HepG2 (cell line): ENCODE data around the gene PSMD8. TPM values are rescaled to one million over a fixed set of nuclear protein-coding genes. Genes with fewer than 3 reads are reported as not detected.

Experiments
- DR1 ChIP-seq: sonication (generic); formaldehyde crosslinking; IDR thresholded peaks from 2 replicates; pipeline ENCODE4 v1.8.0; 2021; ENCODE audit warnings: mild to moderate bottlenecking, missing genetic modification reagents, inconsistent platforms
- ESRRA ChIP-seq: sonication (generic); formaldehyde crosslinking; IDR thresholded peaks from 2 replicates; pipeline ENCODE4 v1.5.1; 2020; ENCODE audit warnings: mild to moderate bottlenecking, low read depth, missing genetic modification reagents
- EZH2 ChIP-seq: conservative IDR thresholded peaks from 2 replicates; pipeline ENCODE4 v1.6.1; 2012; ENCODE audit warnings: mild to moderate bottlenecking, low read depth, low read length, moderate library complexity
- HES4 ChIP-seq: sonication (generic); formaldehyde crosslinking; IDR thresholded peaks from 2 replicates; pipeline ENCODE4 v1.9.0; 2021; ENCODE audit warnings: mild to moderate bottlenecking, missing genetic modification reagents, borderline replicate concordance
- HMGXB3 ChIP-seq: sonication (generic); formaldehyde crosslinking; IDR thresholded peaks from 2 replicates; pipeline ENCODE4 v1.4.0; 2020; ENCODE audit warnings: missing genetic modification reagents, borderline replicate concordance
- KDM4B ChIP-seq: sonication (generic); formaldehyde crosslinking; IDR thresholded peaks from 2 replicates; pipeline ENCODE4 v1.4.0; 2020; ENCODE audit warnings: missing genetic modification reagents
- MTF1 ChIP-seq: sonication (generic); formaldehyde crosslinking; IDR thresholded peaks from 2 replicates; pipeline ENCODE4 v1.5.0; 2020; ENCODE audit warnings: missing genetic modification reagents
- RBFOX2 ChIP-seq: fragments of 200-400 bp; formaldehyde crosslinking; IDR thresholded peaks from 2 replicates; pipeline ENCODE4 v1.6.1; 2017; ENCODE audit warnings: low read depth, mild to moderate bottlenecking, low read length
- ZBTB49 ChIP-seq: sonication (generic); formaldehyde crosslinking; IDR thresholded peaks from 2 replicates; pipeline ENCODE4 v1.4.0; 2020; ENCODE audit warnings: missing genetic modification reagents, borderline replicate concordance
- ZKSCAN5 ChIP-seq: sonication (generic); formaldehyde crosslinking; IDR thresholded peaks from 2 replicates; pipeline ENCODE4 v1.5.1; 2020; ENCODE audit warnings: mild to moderate bottlenecking, missing genetic modification reagents
- ZNF501 ChIP-seq: sonication (generic); formaldehyde crosslinking; IDR thresholded peaks from 2 replicates; pipeline ENCODE4 v1.5.1; 2020; ENCODE audit warnings: mild to moderate bottlenecking, moderate library complexity, missing genetic modification reagents
- ZNF670 ChIP-seq: sonication (generic); formaldehyde crosslinking; IDR thresholded peaks from 2 replicates; pipeline ENCODE4 v1.8.0; 2022; ENCODE audit warnings: mild to moderate bottlenecking, missing genetic modification reagents, borderline replicate concordance
- ZNF768 ChIP-seq: sonication (generic); formaldehyde crosslinking; IDR thresholded peaks from 2 replicates; pipeline ENCODE4 v1.4.0; 2020; ENCODE audit warnings: missing genetic modification reagents
- ZSCAN30 ChIP-seq: sonication (generic); formaldehyde crosslinking; IDR thresholded peaks from 2 replicates; pipeline ENCODE4 v1.5.0; 2020; ENCODE audit warnings: mild to moderate bottlenecking, missing genetic modification reagents
- polyA plus RNA-seq, 8 experiments: library from polyadenylated mRNA; depleted of rRNA in 3 of 8; stranded (reverse) in 7 of 8; unstranded in 1 of 8; fragments of >200 nt; fragmentation: Illumina TruSeq in 4 of 8; extraction: Trizol in 4 of 8; gene quantifications; 2 replicates each; pipeline versions ENCODE4 v1.2.1 to v1.2.3, GENCODE V29; 2011 to 2016; ENCODE audit warnings: low read depth in 4 of 8, missing spikeins in 1 of 8, mixed read lengths in 1 of 8; ENCODE audit not compliant: insufficient read depth in 1 of 8
- total RNA-seq, 5 experiments: library from RNA; depleted of rRNA; stranded (reverse); fragments of >200 nt; fragmentation: Illumina TruSeq; extraction: Trizol; gene quantifications; 2 replicates each; pipeline ENCODE4 v1.2.3, GENCODE V29; 2016; ENCODE audit warnings: low read depth in 1 of 5
- TF ChIP-seq, protein P1 (sequence below): sonication (generic); formaldehyde crosslinking; IDR thresholded peaks from 2 replicates; pipeline ENCODE4 v1.8.1; 2023; ENCODE audit warnings: mild to moderate bottlenecking, moderate library complexity, missing genetic modification reagents
- TF ChIP-seq, protein P2 (sequence below): sonication (generic); formaldehyde crosslinking; IDR thresholded peaks from 2 replicates; pipeline ENCODE4 v1.9.0; 2021; ENCODE audit warnings: missing genetic modification reagents, borderline replicate concordance
- TF ChIP-seq, protein P3 (sequence below): IDR thresholded peaks from 2 replicates; pipeline ENCODE4 v1.6.1; 2016; ENCODE audit warnings: missing compliant biosample characterization, missing genetic modification reagents, borderline replicate concordance

The PSMD8 gene
- total and polyA plus RNA-seq, 2 of the 13 experiments (the other 11 are each of a cell fraction or from before 2014, with no cell fraction given): 162 to 296 TPM

GRCh38 chr19:38374332-38375097 is at the start of gene PSMD8 (continued):
- TF ChIP-seq HMGXB3 (peak; percentile 78; the same call in 1 of the 2 replicates), ESRRA (CRISPR knock-in tag) (0 out of 2 replicates have a peak, but pooled peaks have one; percentile 3), ZSCAN30 (CRISPR knock-in tag) (0 out of 2 replicates have a peak, but pooled peaks have one; percentile 4), EZH2 (no peak), MTF1 (CRISPR knock-in tag) (no peak), KDM4B (CRISPR knock-in tag) (peak; percentile 89), RBFOX2 (peak; percentile 98), ZNF768 (peak; percentile 77; the same call in 1 of the 2 replicates), ZNF501 (CRISPR knock-in tag) (peak; percentile 96), ZBTB49 (no peak), HES4 (CRISPR knock-in tag) (peak; percentile 72; the same call in 1 of the 2 replicates), ZNF670 (CRISPR knock-in tag) (0 out of 2 replicates have a peak, but pooled peaks have one; percentile 21), DR1 (CRISPR knock-in tag) (peak; percentile 64), ZKSCAN5 (CRISPR knock-in tag) (0 out of 2 replicates have a peak, but pooled peaks have one; percentile 10)
- TF ChIP-seq, protein P1, sequence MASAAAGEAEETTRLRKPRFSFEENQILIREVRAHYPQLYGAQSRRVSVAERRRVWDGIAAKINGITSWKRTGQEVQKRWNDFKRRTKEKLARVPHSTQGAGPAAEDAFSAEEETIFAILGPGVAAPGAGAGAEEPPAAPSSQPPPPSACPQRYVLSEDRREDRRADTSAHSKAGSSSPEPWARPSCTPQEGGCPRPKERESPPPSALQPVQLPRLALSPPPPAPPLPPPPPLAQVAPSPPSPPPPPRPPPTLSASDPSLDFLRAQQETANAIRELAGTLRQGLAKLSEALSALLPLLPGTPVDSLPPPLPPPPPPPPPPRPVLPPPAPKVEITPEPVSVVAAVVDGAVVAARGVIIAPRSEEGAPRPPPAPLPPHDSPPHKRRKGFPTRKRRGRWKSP (CRISPR knock-in tag): peak; percentile 90
- TF ChIP-seq, protein P2, sequence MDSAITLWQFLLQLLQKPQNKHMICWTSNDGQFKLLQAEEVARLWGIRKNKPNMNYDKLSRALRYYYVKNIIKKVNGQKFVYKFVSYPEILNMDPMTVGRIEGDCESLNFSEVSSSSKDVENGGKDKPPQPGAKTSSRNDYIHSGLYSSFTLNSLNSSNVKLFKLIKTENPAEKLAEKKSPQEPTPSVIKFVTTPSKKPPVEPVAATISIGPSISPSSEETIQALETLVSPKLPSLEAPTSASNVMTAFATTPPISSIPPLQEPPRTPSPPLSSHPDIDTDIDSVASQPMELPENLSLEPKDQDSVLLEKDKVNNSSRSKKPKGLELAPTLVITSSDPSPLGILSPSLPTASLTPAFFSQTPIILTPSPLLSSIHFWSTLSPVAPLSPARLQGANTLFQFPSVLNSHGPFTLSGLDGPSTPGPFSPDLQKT (CRISPR knock-in tag): no peak
- TF ChIP-seq, protein P3, sequence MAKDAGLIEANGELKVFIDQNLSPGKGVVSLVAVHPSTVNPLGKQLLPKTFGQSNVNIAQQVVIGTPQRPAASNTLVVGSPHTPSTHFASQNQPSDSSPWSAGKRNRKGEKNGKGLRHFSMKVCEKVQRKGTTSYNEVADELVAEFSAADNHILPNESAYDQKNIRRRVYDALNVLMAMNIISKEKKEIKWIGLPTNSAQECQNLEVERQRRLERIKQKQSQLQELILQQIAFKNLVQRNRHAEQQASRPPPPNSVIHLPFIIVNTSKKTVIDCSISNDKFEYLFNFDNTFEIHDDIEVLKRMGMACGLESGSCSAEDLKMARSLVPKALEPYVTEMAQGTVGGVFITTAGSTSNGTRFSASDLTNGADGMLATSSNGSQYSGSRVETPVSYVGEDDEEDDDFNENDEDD (CRISPR knock-in tag): peak; percentile 49; the same call in 1 of the 2 replicates
